Activated T-helper 2 cell treated with anti-CD3 and anti-CD28 coated beads, Interferon-gamma antibody, Interleukin-2, Interleukin-4, amounts not matched to agents 10 μg/mL and 5 μg/mL and 100 μg/mL, durations not matched to agents 14 hours and 24 hours and 36 hours (primary cell): Measurements from ENCODE around the gene C10orf90. TPM values are rescaled to one million over a fixed set of nuclear protein-coding genes. Genes with fewer than 3 reads are reported as not detected.

ENCODE experiments used
- DNase-seq: peaks from one replicate; pipeline ENCODE4 v3.0.0; 2021; ENCODE audit warnings: low spot score
- H3K27ac Mint-ChIP-seq: one replicate; pipeline ENCODE4 v1.8.0; 2021; ENCODE audit warnings: mixed read lengths
- H3K27me3 Mint-ChIP-seq: one replicate; pipeline ENCODE4 v1.8.0; 2021; ENCODE audit warnings: low read depth, mixed read lengths
- H3K36me3 Mint-ChIP-seq: one replicate; pipeline ENCODE4 v1.8.0; 2021; ENCODE audit warnings: low read depth, mixed read lengths
- H3K4me1 Mint-ChIP-seq: one replicate; pipeline ENCODE4 v1.8.0; 2021; ENCODE audit warnings: low read depth, mixed read lengths
- H3K4me3 Mint-ChIP-seq: one replicate; pipeline ENCODE4 v1.8.0; 2021; ENCODE audit warnings: low read depth, mild to moderate bottlenecking, moderate library complexity, mixed read lengths
- H3K9me3 Mint-ChIP-seq: one replicate; pipeline ENCODE4 v1.8.0; 2021; ENCODE audit warnings: mixed read lengths
- intact Hi-C: fragments of 100-400 bp; cut with micrococcal nuclease; formaldehyde crosslinking; loops from one replicate; pipeline ENCODE4 v1.15.1; 2023
- total RNA-seq: library from RNA; stranded (reverse); gene quantifications from 2 replicates; pipeline ENCODE4 v1.2.3, GENCODE V29; 2022

C10orf90 gene
- total RNA-seq, 1 donor from 2014 or later: not detected

DNA sequence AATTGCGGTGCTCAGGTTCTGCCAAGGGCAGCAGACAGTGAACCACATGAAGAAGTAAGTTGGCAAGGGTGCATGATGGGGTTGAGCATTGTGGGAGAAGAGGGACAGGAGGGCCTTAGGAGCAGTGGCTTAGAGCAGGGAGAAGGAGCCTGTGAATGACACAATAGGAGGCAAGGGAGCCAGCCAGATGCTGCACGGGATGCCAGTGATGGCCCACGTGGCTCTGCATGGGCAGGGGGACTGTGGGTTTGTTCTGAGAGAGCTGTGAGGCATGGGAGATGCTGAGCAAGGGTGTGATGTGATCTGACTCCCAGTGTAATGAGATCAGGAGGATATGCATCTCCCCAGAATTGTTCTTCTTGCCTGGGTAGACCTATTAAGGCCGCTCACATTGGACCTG lies 60.9 kb downstream of the C10orf90 start:
- H3K36me3 Mint-ChIP-seq: no peaks in the 10 kb centered on the region

GRCh38 chr10:126599949-126600682 lies 70.4 kb downstream of the C10orf90 start:
- Mint-ChIP-seq H3K27ac (no peak overlapping the region), H3K9me3 (no peaks in the 10 kb centered on the region), H3K4me3 (no peak overlapping the region), H3K36me3 (no peaks in the 10 kb centered on the region), H3K4me1 (no peaks in the 10 kb centered on the region), H3K27me3 (no peaks in the 10 kb centered on the region)
- intact Hi-C loops: no loop called here
- DNase-seq: no peak

More for the DNA sequence above, 60.9 kb downstream of the C10orf90 start:
- Mint-ChIP-seq H3K4me1 (no peaks in the 10 kb centered on the region), H3K9me3 (no peaks in the 10 kb centered on the region), H3K27ac (no peak overlapping the region), H3K4me3 (no peak overlapping the region), H3K27me3 (no peaks in the 10 kb centered on the region)
- DNase-seq: no peak
- intact Hi-C loops: no loop called here

DNA sequence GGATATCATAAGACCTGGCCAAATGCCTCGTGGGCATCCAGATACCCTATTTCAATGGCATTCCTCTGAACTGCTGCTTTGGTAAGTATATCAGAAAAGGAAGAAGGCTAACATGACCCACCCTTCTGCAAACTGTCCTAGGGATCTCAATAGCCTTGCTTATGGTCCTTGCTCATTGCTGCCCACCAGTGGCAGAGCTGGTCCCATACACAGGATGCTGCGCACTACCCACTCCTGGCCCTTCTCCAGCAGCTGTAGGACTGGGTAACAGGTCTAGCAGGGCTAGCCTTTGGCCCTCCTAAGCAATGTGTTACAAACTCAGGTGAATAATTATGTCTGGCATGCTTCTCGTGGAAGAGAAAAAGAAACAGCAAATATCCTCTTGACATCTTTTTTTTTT lies 72.5 kb downstream of the C10orf90 start:
- Mint-ChIP-seq H3K27me3 (no peaks in the 10 kb centered on the region), H3K27ac (no peak overlapping the region), H3K9me3 (no peaks in the 10 kb centered on the region), H3K36me3 (no peaks in the 10 kb centered on the region), H3K4me3 (no peak overlapping the region), H3K4me1 (no peaks in the 10 kb centered on the region)
- intact Hi-C loops: no loop called here
- DNase-seq: no peak

DNA sequence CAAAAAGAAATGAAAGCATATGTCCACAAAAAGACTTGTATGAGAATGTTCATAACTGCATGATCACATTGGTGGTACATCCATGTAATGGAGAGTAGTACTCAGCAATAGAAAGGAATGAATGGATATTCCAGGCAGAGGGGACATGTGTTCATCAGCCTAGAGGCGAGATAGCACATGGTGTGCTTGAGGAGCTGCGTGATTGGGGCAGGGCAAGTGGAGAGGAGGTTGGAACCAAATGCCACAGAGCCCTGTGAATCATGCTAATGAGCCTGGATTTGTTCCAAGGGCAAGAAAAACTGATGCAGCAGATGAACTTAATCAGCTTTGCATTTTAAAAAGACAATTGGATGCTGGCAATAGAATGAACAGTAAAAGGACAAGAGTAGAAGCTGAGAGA lies 73.3 kb downstream of the C10orf90 start:
- H3K9me3 Mint-ChIP-seq: no peaks in the 10 kb centered on the region
- H3K4me1 Mint-ChIP-seq: no peaks in the 10 kb centered on the region
- no peak overlapping the region for H3K4me3 Mint-ChIP-seq
- no peak for DNase-seq
- intact Hi-C loops: no loop called here
- H3K36me3 Mint-ChIP-seq: no peaks in the 10 kb centered on the region
- no peak overlapping the region for H3K27ac Mint-ChIP-seq
- H3K27me3 Mint-ChIP-seq: no peaks in the 10 kb centered on the region

DNA sequence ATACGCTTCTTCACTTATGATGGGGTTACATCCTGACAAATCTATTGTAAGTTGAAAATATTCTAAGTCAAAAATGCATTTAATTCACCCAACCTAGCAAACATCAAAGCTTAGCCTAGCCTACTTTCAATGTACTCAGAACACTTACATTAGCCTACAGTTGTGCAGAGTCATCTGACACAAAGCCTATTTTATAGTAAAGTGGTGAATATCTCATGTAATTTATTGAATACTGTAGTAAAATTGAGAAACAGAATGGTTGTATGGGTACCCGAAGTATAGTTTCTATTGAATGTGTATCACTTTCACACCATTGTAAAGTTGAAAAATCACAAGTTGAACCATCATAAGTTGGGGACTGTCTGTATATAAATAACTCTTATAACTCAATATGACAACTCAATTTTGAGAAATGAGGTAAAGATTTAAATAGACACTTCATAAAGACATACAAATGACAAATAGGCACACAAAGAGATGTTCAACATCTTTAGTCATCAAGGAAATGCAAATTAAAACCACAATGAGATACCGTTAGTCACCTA lies 73.9 kb downstream of the C10orf90 start:
- DNase-seq: no peak
- Mint-ChIP-seq H3K27me3 (no peaks in the 10 kb centered on the region), H3K4me1 (no peaks in the 10 kb centered on the region), H3K4me3 (no peak overlapping the region), H3K27ac (no peak overlapping the region), H3K36me3 (no peaks in the 10 kb centered on the region), H3K9me3 (no peaks in the 10 kb centered on the region)
- intact Hi-C loops: no loop called here

DNA sequence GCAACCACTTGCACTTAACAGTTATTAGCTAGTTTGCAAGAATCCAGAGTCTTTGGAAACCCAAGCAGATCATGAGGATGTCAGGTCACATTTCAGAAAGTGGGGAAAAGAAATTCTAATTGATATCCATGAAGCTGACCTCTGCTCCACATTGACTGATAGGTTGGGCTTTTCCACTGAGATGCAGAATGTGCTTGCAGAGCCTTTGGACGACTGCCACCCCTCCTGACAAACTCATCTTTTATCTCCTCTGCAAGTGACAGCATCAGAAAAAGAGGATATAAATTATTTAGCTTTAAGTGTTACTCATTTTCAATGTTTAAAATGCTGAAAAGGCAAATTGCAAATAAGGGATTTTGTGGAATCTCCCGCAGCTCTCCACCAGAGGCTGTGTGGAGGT lies 75.3 kb downstream of the C10orf90 start:
- no peak for DNase-seq
- Mint-ChIP-seq H3K4me3 (no peak overlapping the region), H3K27ac (no peak overlapping the region), H3K36me3 (no peaks in the 10 kb centered on the region), H3K9me3 (no peaks in the 10 kb centered on the region), H3K4me1 (no peaks in the 10 kb centered on the region), H3K27me3 (no peaks in the 10 kb centered on the region)
- intact Hi-C loops: no loop called here

GRCh38 chr10:126593968-126594701 lies 76.4 kb downstream of the C10orf90 start:
- no peaks in the 10 kb centered on the region for H3K9me3 Mint-ChIP-seq
- no peak overlapping the region for H3K4me3 Mint-ChIP-seq
- H3K36me3 Mint-ChIP-seq: no peaks in the 10 kb centered on the region
- no peaks in the 10 kb centered on the region for H3K27me3 Mint-ChIP-seq
- no peak overlapping the region for H3K27ac Mint-ChIP-seq
- no peaks in the 10 kb centered on the region for H3K4me1 Mint-ChIP-seq
- intact Hi-C loops: no loop called here
- DNase-seq: no peak

DNA sequence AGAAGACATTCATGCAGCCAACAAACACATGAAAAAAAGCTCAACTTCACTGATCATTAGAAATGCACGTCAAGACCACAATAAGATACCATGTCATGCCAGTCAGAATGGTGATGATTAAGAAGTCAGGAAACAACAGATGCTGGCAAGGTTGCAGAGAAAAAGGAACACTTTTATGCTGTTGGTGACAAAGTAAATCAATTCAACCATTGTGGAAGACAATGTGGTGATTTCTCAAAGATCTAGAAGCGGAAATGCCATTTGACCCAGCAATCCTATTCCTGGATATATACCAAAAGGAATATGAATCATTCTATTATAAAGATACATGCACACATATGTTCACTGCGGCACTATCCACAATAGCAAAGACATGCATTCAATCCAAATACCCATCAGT lies 77.6 kb downstream of the C10orf90 start:
- intact Hi-C loops: no loop called here
- no peaks in the 10 kb centered on the region for H3K4me1 Mint-ChIP-seq
- no peak overlapping the region for H3K4me3 Mint-ChIP-seq
- H3K27ac Mint-ChIP-seq: no peak overlapping the region
- H3K36me3 Mint-ChIP-seq: no peaks in the 10 kb centered on the region
- no peaks in the 10 kb centered on the region for H3K27me3 Mint-ChIP-seq
- no peak for DNase-seq
- no peaks in the 10 kb centered on the region for H3K9me3 Mint-ChIP-seq

DNA sequence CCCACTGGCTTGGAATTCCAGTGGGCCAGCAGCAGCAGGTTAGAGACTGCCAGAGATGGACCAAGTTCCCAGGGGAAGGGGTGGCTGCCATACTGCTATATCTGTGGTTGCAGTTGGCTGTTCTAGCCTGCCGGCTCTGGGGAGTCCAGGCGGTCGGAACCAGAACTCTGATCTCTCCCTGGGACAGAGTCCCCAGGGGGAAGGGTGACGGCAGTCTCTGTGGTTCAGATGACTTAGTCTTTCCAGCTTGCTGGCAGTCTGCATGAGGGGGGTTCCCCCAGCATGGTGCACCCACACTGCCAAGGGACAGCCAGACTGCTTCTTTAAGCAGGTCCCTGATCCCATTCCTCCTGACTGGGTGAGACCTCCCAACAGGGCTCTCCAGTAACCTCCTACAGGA lies 82.5 kb downstream of the C10orf90 start:
- no peaks in the 10 kb centered on the region for H3K4me1 Mint-ChIP-seq
- no peaks in the 10 kb centered on the region for H3K9me3 Mint-ChIP-seq
- DNase-seq: no peak
- no peaks in the 10 kb centered on the region for H3K27me3 Mint-ChIP-seq
- intact Hi-C loops: no loop called here
- no peak overlapping the region for H3K4me3 Mint-ChIP-seq
- H3K36me3 Mint-ChIP-seq: no peaks in the 10 kb centered on the region
- no peak overlapping the region for H3K27ac Mint-ChIP-seq

- Mint-ChIP-seq H3K9me3 (no peaks in the 10 kb centered on the region), H3K4me3 (no peak overlapping the region), H3K4me1 (no peaks in the 10 kb centered on the region), H3K27ac (no peak overlapping the region), H3K36me3 (no peaks in the 10 kb centered on the region), H3K27me3 (no peaks in the 10 kb centered on the region)
- DNase-seq: no peak
- intact Hi-C loops: no loop called here
These were observed 83.6 kb downstream of the C10orf90 start for GRCh38 chr10:126586878-126587277.

GRCh38 chr10:126586128-126586527 lies 84.4 kb downstream of the C10orf90 start:
- intact Hi-C loops: no loop called here
- no peaks in the 10 kb centered on the region for H3K4me1 Mint-ChIP-seq
- H3K27ac Mint-ChIP-seq: no peak overlapping the region
- no peak for DNase-seq
- H3K27me3 Mint-ChIP-seq: no peaks in the 10 kb centered on the region
- no peak overlapping the region for H3K4me3 Mint-ChIP-seq
- H3K9me3 Mint-ChIP-seq: no peaks in the 10 kb centered on the region
- H3K36me3 Mint-ChIP-seq: no peaks in the 10 kb centered on the region

DNA sequence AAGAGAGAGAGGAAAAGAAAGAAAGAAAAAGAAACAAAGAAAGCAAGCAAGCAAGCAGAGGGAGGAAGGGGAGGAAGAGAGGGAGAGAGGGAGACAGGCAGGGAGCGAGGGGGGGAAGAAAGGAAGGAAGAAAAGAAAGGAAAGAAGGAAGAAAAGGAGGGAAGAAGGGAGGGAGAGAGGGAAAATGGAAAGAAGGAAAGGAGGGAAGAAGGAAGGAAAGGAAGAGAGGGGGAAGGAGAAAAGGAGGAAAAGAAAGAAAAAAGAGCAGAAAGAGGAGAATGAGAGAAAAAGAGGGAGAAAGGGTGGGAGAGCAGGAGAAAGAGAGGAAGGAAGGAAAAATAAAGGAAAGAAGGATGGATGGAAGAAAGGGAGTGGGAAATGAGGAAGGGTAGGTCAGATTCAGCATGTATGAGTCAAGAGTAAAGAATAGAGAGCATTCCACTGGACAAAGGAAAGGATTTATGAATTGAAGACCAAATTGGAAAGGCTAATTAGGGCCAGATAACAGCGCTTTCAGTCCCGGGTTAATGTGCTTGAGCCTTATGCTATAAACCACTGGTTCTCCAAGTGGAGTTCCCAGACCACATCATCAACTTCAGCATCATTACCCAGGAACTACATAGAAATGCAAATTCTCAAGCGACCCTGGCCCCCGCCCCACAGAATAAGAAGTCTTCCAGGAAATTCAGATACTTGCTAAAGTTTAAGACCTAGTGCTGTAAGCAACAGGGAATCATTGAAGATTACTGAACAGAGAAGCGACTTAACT lies 85.1 kb downstream of the C10orf90 start:
- Mint-ChIP-seq H3K4me3 (no peak overlapping the region), H3K27ac (no peak overlapping the region)

GRCh38 chr10:126584836-126585235 lies 85.7 kb downstream of the C10orf90 start:
- Mint-ChIP-seq H3K4me1 (no peaks in the 10 kb centered on the region), H3K9me3 (no peaks in the 10 kb centered on the region), H3K27ac (no peak overlapping the region), H3K36me3 (no peaks in the 10 kb centered on the region), H3K27me3 (no peaks in the 10 kb centered on the region), H3K4me3 (no peak overlapping the region)
- no peak for DNase-seq
- intact Hi-C loops: no loop called here

More for the DNA sequence above, 85.1 kb downstream of the C10orf90 start:
- no peaks in the 10 kb centered on the region for H3K9me3 Mint-ChIP-seq
- no peaks in the 10 kb centered on the region for H3K36me3 Mint-ChIP-seq
- H3K4me1 Mint-ChIP-seq: no peaks in the 10 kb centered on the region
- intact Hi-C loops: no loop called here
- no peaks in the 10 kb centered on the region for H3K27me3 Mint-ChIP-seq
- no peak for DNase-seq
